Lower lobe of right lung (tissue), 2 donors: ENCODE data around the gene SULT6B1. TPM values are rescaled to one million over a fixed set of nuclear protein-coding genes. Genes with fewer than 3 reads are reported as not detected.

Experiments used
- ATAC-seq, 2 donors: fragments of 200-7000 bp; cut with Tn5 transposase; one replicate each; pipeline ENCODE4 v1.9.1; 2020 to 2022; ENCODE audit warnings: mild to moderate bottlenecking in 2 of 2, moderate library complexity in 2 of 2
- DNase-seq: peaks from one replicate; pipeline ENCODE4 v3.0.0-alpha.2; 2020
- H3K27ac ChIP-seq: fragments of 200-600 bp; one replicate; pipeline ENCODE4 v1.8.0; 2022
- H3K27me3 ChIP-seq: fragments of 200-600 bp; one replicate; pipeline ENCODE4 v1.8.0; 2022; ENCODE audit warnings: low read depth
- H3K36me3 ChIP-seq: fragments of 200-600 bp; one replicate; pipeline ENCODE4 v1.8.0; 2022; ENCODE audit warnings: mild to moderate bottlenecking
- H3K4me1 ChIP-seq: fragments of 200-600 bp; one replicate; pipeline ENCODE4 v1.8.0; 2022
- H3K4me3 ChIP-seq: fragments of 200-600 bp; one replicate; pipeline ENCODE4 v1.8.0; 2022; ENCODE audit warnings: mild to moderate bottlenecking
- H3K9me3 ChIP-seq: fragments of 200-600 bp; one replicate; pipeline ENCODE4 v1.8.0; 2022
- CTCF ChIP-seq: fragments of 200-600 bp; IDR thresholded peaks from one replicate; pipeline ENCODE4 v1.8.0; 2022; ENCODE audit warnings: antibody characterized with exemption, mild to moderate bottlenecking
- intact Hi-C: fragments of 100-400 bp; cut with DNase I; formaldehyde crosslinking; loops from one replicate; pipeline ENCODE4 v1.11.0; 2022
- total RNA-seq: library from RNA; stranded (reverse); fragmentation: NEBNext Ultra II Directional; extraction: Animal tissue kit (Norgen Biotek cat#: 25700); gene quantifications from one replicate; pipeline ENCODE4 v1.2.1, GENCODE V29; 2021
- donor health status: DM: no; HTN: yes; CAD: no; lungs with severe emphysema.

The SULT6B1 gene
- total RNA-seq, 1 donor from 2014 or later = not detected

DNA sequence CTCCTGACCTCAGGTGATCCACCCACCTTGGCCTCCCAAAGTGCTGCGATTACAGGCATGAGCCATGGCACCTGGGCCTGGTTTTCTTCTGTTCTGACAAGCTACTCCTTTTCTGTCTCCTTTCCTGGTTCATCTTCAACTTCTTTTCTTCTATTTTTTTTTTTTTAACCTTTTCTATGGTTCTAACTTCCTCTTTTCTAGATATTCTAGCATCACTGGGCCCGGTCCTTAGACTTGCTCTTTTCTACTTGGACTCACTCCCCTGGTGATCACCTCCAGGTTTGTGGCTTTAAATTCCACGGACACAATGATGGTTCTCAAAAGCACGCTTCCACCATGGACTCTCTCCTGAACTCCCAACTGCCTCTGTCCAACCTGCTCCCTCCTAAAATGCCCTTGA is 33.7 kb downstream of the SULT6B1 start:
- peaks cover 13% of the 10 kb centered on the region for H3K36me3 ChIP-seq
- no peaks in the 10 kb centered on the region for H3K27me3 ChIP-seq
- H3K9me3 ChIP-seq = no peaks in the 10 kb centered on the region
- H3K4me1 ChIP-seq = peaks cover 33% of the 10 kb centered on the region
- DNase-seq (no peak), ATAC-seq (no peak)
- TF ChIP-seq CTCF = no peak
- H3K4me3 ChIP-seq = no peak overlapping the region
- intact Hi-C loops = no loop called here
- H3K27ac ChIP-seq = no peak overlapping the region

DNA sequence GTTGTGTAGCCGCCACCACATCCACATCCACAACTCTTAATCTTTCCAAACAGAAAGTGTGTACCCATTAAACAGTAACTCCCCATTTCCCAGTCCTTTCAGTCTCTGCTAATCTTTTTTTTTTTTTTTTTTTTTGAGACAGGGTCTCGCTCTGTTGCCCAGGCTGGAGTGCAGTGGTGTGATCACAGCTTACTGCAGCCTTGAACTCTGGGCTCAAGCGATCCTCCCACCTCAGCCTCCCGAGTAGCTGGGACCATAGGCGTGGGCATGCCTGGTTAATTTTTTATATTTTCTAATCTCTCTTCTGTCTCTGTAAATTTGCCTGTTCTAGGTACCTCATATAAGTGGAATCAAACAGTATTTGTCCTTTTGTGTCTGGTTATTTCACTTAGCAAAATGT is 35.2 kb downstream of the SULT6B1 start:
- no peak overlapping the region for H3K4me3 ChIP-seq
- no peak overlapping the region for H3K27ac ChIP-seq
- intact Hi-C loops = no loop called here
- H3K4me1 ChIP-seq = peaks cover 33% of the 10 kb centered on the region
- ATAC-seq (no peak), DNase-seq (no peak)
- H3K27me3 ChIP-seq = no peaks in the 10 kb centered on the region
- no peaks in the 10 kb centered on the region for H3K9me3 ChIP-seq
- TF ChIP-seq CTCF = no peak
- peaks cover 20% of the 10 kb centered on the region for H3K36me3 ChIP-seq

DNA sequence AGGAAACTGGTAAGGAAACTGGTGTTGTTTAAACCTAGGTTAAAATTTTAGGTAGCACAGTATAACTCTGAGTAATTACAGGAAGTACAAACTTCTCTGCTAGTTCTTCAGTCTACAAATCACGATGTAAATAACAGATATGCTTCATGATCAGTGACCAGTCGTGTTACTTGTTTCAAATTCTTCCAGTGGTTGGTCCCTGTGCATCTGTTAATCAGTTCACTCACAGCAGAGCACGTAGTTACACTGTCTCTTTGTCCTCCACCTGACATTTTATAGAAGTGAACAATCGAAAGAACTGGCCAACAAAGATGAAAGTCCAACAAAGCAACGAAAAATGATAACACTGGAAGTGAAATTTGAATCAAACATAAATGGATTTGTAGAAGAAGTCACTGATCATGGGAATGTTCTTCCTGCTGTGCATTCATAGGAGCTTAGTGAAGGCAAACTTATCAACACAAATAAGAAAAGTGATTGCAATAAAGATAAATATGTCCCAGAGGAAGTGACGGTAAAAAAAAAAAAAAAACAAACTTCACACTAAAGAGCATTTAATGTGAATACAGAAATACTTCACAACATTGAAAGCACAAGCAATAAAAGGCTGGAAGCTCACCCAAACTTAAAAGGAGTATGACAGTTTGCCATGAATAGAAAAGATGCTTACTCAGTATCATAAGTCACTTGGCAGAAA is 38.7 kb downstream of the SULT6B1 start:
- H3K27ac ChIP-seq = no peak overlapping the region
- no peak for TF ChIP-seq CTCF
- intact Hi-C loops = no loop called here
- H3K4me3 ChIP-seq = no peak overlapping the region
- DNase-seq = no peak
- ATAC-seq = no peak
- H3K27me3 ChIP-seq = no peaks in the 10 kb centered on the region
- no peaks in the 10 kb centered on the region for H3K9me3 ChIP-seq
- peaks cover 55% of the 10 kb centered on the region for H3K36me3 ChIP-seq
- H3K4me1 ChIP-seq = peaks cover 10% of the 10 kb centered on the region

DNA sequence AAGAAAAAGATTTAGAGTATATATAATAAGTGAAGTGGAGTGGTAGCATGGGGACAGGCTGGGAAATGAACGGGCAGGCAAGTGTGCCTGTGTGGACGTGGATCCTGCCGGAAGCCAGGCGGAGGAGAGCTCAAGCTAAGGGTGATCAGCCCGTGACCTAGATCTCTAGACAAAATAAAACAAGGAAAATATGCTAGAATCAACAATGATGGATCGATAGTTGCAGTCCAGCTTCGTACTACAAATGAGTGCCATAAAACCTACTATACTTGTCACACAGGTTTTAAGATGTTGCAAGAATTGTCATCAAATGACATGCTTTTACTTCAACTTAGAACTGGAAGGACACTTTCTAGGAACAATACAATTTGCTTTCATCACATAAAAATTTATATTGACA is 40.1 kb downstream of the SULT6B1 start:
- Histone ChIP-seq H3K27me3 (no peaks in the 10 kb centered on the region), H3K9me3 (no peaks in the 10 kb centered on the region), H3K4me1 (peaks cover 8% of the 10 kb centered on the region), H3K36me3 (peaks cover 65% of the 10 kb centered on the region), H3K27ac (no peak overlapping the region), H3K4me3 (no peak overlapping the region)
- DNase-seq = no peak
- TF ChIP-seq CTCF = no peak
- no peak for ATAC-seq
- intact Hi-C loops = no loop called here

DNA sequence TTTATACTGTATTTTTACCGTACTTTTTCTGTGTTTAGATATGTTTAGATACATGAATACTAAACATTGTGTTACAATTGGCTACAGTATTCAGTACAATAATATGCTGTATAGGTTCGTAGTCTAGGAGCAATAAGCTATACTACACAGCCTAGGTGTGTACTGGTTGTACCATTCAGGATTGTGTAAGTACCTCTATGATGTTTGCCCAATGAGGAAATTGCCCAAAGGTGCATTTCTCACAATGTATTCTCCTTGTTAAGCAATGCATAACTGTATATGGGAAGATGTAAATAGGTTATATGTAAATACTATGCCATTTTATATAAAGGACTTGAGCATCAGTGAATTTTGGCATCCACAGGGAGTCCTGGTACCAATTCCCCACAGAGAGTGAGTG is 42.4 kb downstream of the SULT6B1 start:
- no peak for DNase-seq
- ATAC-seq = no peak
- Histone ChIP-seq H3K9me3 (no peaks in the 10 kb centered on the region), H3K27ac (no peak overlapping the region), H3K4me3 (no peak overlapping the region), H3K4me1 (peaks cover 8% of the 10 kb centered on the region), H3K36me3 (peaks cover 79% of the 10 kb centered on the region), H3K27me3 (no peaks in the 10 kb centered on the region)
- intact Hi-C loops = no loop called here
- TF ChIP-seq CTCF = no peak
